HCT116 (cell line): ENCODE data around the gene FAM222B. TPM values are rescaled to one million over a fixed set of nuclear protein-coding genes. Genes with fewer than 3 reads are reported as not detected.

Experiments
- ATAC-seq: fragments of 200-7000 bp; cut with Tn5 transposase; 2 replicates; pipeline ENCODE4 v1.9.1; 2020; ENCODE audit warnings: mild to moderate bottlenecking, moderate library complexity
- BruUV-seq: library from RNA; stranded (reverse); fragments of 400-500 nt; replicated peaks from 2 replicates; lab custom pipeline; 2021; lab: Mats Ljungman, UMichigan
- CTCF ChIA-PET: fragments of 300-600 bp; sonication (Branson Sonifier 250); formaldehyde crosslinking; loops from one replicate; lab custom pipeline; 2021; ENCODE audit warnings: antibody characterized with exemption; lab: Charles Lee
- POLR2A ChIA-PET: fragments of 300-600, 350-600 bp; sonication (Branson Sonifier 250); formaldehyde crosslinking; loops from one replicate; lab custom pipeline; 2021; ENCODE audit warnings: antibody characterized with exemption; lab: Charles Lee
- RAD21 ChIA-PET, 2 experiments: fragments of 300-600 bp; sonication (Branson Sonifier 250); formaldehyde crosslinking; loops; one replicate each; lab custom pipeline; 2023; ENCODE audit warnings: low total read pairs in 2 of 2; ENCODE audit not compliant: uncharacterized antibody in 2 of 2, unreplicated experiment in 2 of 2, low non-redundant PET in 1 of 2; lab: Charles Lee
- DNase-seq: peaks from one replicate; pipeline ENCODE4 v3.0.0-alpha.2; 2010; ENCODE audit warnings: low read depth, low spot score
- H2AFZ ChIP-seq: fragments of 200-600 bp; shearing (Covaris generic), sonication (generic); 2 replicates; pipeline ENCODE4 v1.6.1; 2017; ENCODE audit warnings: low read depth, mixed run types, mixed read lengths, antibody characterized with exemption, low read length; ENCODE audit not compliant: poor library complexity, severe bottlenecking
- H3K27ac ChIP-seq: 2 replicates; pipeline ENCODE4 v1.5.1; 2012; ENCODE audit warnings: low read depth, low read length
- H3K27me3 ChIP-seq: fragments of 200-600 bp; sonication (generic); 2 replicates; pipeline ENCODE4 v1.6.1; 2016; ENCODE audit warnings: mixed run types, low read length, mixed read lengths; ENCODE audit not compliant: insufficient read depth
- H3K36me3 ChIP-seq, 2 experiments: fragments of 200-500 bp in 1 of 2; fragments of 200-600 bp in 1 of 2; sonication (Bioruptor generic) in 1 of 2; sonication (generic) in 1 of 2; 2 replicates each; pipeline versions ENCODE4 v1.5.1 to v1.6.1; 2014 to 2016; ENCODE audit warnings: low read length in 2 of 2, inconsistent platforms in 1 of 2, mixed read lengths in 1 of 2, mixed run types in 1 of 2; ENCODE audit not compliant: insufficient read depth in 2 of 2, control insufficient read depth in 1 of 2
- H3K4me1 ChIP-seq, 2 experiments: fragments of 200-600 bp in 1 of 2; sonication (generic) in 1 of 2; 2 replicates each; pipeline versions ENCODE4 v1.5.1 to v1.6.1; 2012 to 2017; ENCODE audit warnings: low read length in 2 of 2, inconsistent platforms in 1 of 2, mild to moderate bottlenecking in 1 of 2, mixed read lengths in 1 of 2, mixed run types in 1 of 2, moderate library complexity in 1 of 2; ENCODE audit not compliant: insufficient read depth in 2 of 2, control insufficient read depth in 1 of 2
- H3K4me2 ChIP-seq: fragments of 200-600 bp; sonication (generic); 2 replicates; pipeline ENCODE4 v1.6.1; 2017; ENCODE audit warnings: mixed run types, low read length, mixed read lengths
- H3K4me3 ChIP-seq, 2 experiments: fragments of 200-600 bp in 1 of 2; sonication (generic) in 1 of 2; replicated peaks in 1 of 2; 2 replicates each; pipeline ENCODE4 v1.5.1; 2011 to 2016; ENCODE audit warnings: low read length in 2 of 2, control low read depth in 1 of 2, low read depth in 1 of 2, mild to moderate bottlenecking in 1 of 2, mixed read lengths in 1 of 2, mixed run types in 1 of 2
- H3K79me2 ChIP-seq: fragments of 200-600 bp; sonication (generic); 2 replicates; pipeline ENCODE4 v1.6.1; 2017; ENCODE audit warnings: mild to moderate bottlenecking, mixed run types, low read length, moderate library complexity, mixed read lengths; ENCODE audit not compliant: insufficient read depth
- H3K9ac ChIP-seq: fragments of 200-600 bp; sonication (generic); 2 replicates; pipeline ENCODE4 v1.6.1; 2016; ENCODE audit warnings: low read length, mixed read lengths
- H3K9me2 ChIP-seq: fragments of 200-600 bp; sonication (generic), shearing (Covaris generic); 2 replicates; pipeline ENCODE4 v1.6.1; 2017; ENCODE audit warnings: mixed run types, mild to moderate bottlenecking, moderate library complexity; ENCODE audit not compliant: insufficient read depth
- H3K9me3 ChIP-seq, 2 experiments: fragments of 200-500 bp in 1 of 2; fragments of 200-600 bp in 1 of 2; sonication (Bioruptor generic) in 1 of 2; sonication (generic) in 1 of 2; 2 replicates each; pipeline ENCODE4 v1.6.1; 2014 to 2017; ENCODE audit warnings: low read length in 2 of 2, mixed read lengths in 2 of 2, inconsistent platforms in 1 of 2, low read depth in 1 of 2, mild to moderate bottlenecking in 1 of 2, mixed run types in 1 of 2, moderate library complexity in 1 of 2; ENCODE audit not compliant: control insufficient read depth in 1 of 2, insufficient read depth in 1 of 2
- H4K20me1 ChIP-seq: fragments of 200-600 bp; sonication (generic), shearing (Covaris generic); 2 replicates; pipeline ENCODE4 v1.6.1; 2017; ENCODE audit warnings: mixed run types, mild to moderate bottlenecking, moderate library complexity; ENCODE audit not compliant: insufficient read depth
- CBX3 ChIP-seq: IDR thresholded peaks from 2 replicates; pipeline ENCODE4 v1.6.1; 2012; ENCODE audit warnings: low read depth
- CEBPB ChIP-seq: IDR thresholded peaks from 2 replicates; pipeline ENCODE4 v1.6.1; 2012; ENCODE audit warnings: low read depth
- CTCF ChIP-seq, 3 experiments: fragments of 200-600 bp in 1 of 3; sonication (generic) in 1 of 3; IDR thresholded peaks in 2 of 3; conservative IDR thresholded peaks in 1 of 3; 2 replicates each; pipeline ENCODE4 v1.5.1; 2012 to 2017; ENCODE audit warnings: low read depth in 2 of 3, low read length in 2 of 3, antibody characterized with exemption in 1 of 3, borderline replicate concordance in 1 of 3, control low read depth in 1 of 3, mild to moderate bottlenecking in 1 of 3, mixed read lengths in 1 of 3, mixed run types in 1 of 3, moderate library complexity in 1 of 3; ENCODE audit not compliant: insufficient read depth in 1 of 3
- EGR1 ChIP-seq: IDR thresholded peaks from 2 replicates; pipeline ENCODE4 v1.6.1; 2012; ENCODE audit warnings: low read depth
- ELF1 ChIP-seq: IDR thresholded peaks from 2 replicates; pipeline ENCODE4 v1.6.1; 2012; ENCODE audit warnings: low read depth, borderline replicate concordance
- FOSL1 ChIP-seq: IDR thresholded peaks from 2 replicates; pipeline ENCODE4 v1.6.1; 2012; ENCODE audit warnings: low read depth
- POLR2A ChIP-seq: IDR thresholded peaks from 2 replicates; pipeline ENCODE4 v1.7.0; 2011; ENCODE audit warnings: borderline replicate concordance; ENCODE audit not compliant: insufficient read depth, insufficient read length; ENCODE audit errors: extremely low read depth
- SIN3A ChIP-seq: IDR thresholded peaks from 2 replicates; pipeline ENCODE4 v1.6.1; 2012; ENCODE audit warnings: low read depth
- SP1 ChIP-seq: IDR thresholded peaks from 2 replicates; pipeline ENCODE4 v1.6.1; 2012; ENCODE audit warnings: low read depth
- YY1 ChIP-seq: IDR thresholded peaks from 2 replicates; pipeline ENCODE4 v1.6.1; 2011; ENCODE audit warnings: low read length, low read depth, moderate library complexity, mild to moderate bottlenecking; ENCODE audit not compliant: insufficient replicate concordance; ENCODE audit errors: extremely low read depth
- ZFX ChIP-seq: fragments of 450-650 bp; IDR thresholded peaks from 2 replicates; pipeline ENCODE4 v1.6.1; 2017
- ZNF274 ChIP-seq: fragments of 200-500 bp; sonication (Bioruptor generic); IDR thresholded peaks from 2 replicates; pipeline ENCODE4 v1.6.1; 2014; ENCODE audit warnings: mild to moderate bottlenecking, low read depth, low read length, inconsistent platforms
- intact Hi-C: fragments of 100-400 bp; cut with micrococcal nuclease; formaldehyde crosslinking; loops from 2 replicates; pipeline ENCODE4 v1.10.0; 2022
- total RNA-seq: library from RNA; stranded (reverse); gene quantifications from one replicate; pipeline ENCODE4 v1.2.1, GENCODE V29; 2021; ENCODE audit not compliant: unreplicated experiment
- TF ChIP-seq, protein P1 (sequence below): IDR thresholded peaks from 2 replicates; pipeline ENCODE4 v1.6.1; 2012; ENCODE audit warnings: low read depth

Gene FAM222B
- total RNA-seq, 1 experiment from 2014 or later: 22.7 TPM

- ChIA-PET POLR2A (interaction anchor here (1.5 kb wide), 1 partner anchor 136 kb away, joined by 3 read pairs; the partner anchor contains the start of gene RPL23A), RAD21 (interaction anchor here in 1 of 2 experiments (1.1 kb wide), 1 partner anchor 92 kb away, joined by 3 read pairs; no protein-coding TSS in a partner anchor), CTCF (no interaction called here)
- peaks cover 9 to 17% of the 10 kb centered on the region in 2 experiments; a peak in 3 of 4 replicates for H3K36me3 ChIP-seq
- H3K27me3 ChIP-seq: no peaks in the 10 kb centered on the region
- ATAC-seq (no peak), DNase-seq (no peak)
- H3K9me2 ChIP-seq: no peaks in the 10 kb centered on the region
- peaks cover 16% of the 10 kb centered on the region for H3K79me2 ChIP-seq
- TF ChIP-seq POLR2A: no peak
- no peak for TF ChIP-seq YY1
- TF ChIP-seq CBX3: no peak
- no peak for TF ChIP-seq ELF1
- no peak for TF ChIP-seq EGR1
- TF ChIP-seq FOSL1: no peak
- TF ChIP-seq CTCF (IDR thresholded peaks at IDR 0.05 in 2 of 3, conservative IDR thresholded peaks at IDR 0.05 in 1 of 3; ENCODE audit: borderline replicate concordance in 1 of 3, insufficient read depth in 1 of 3, low read depth in 2 of 3, low read length in 2 of 3): no peak
- TF ChIP-seq, protein P1, sequence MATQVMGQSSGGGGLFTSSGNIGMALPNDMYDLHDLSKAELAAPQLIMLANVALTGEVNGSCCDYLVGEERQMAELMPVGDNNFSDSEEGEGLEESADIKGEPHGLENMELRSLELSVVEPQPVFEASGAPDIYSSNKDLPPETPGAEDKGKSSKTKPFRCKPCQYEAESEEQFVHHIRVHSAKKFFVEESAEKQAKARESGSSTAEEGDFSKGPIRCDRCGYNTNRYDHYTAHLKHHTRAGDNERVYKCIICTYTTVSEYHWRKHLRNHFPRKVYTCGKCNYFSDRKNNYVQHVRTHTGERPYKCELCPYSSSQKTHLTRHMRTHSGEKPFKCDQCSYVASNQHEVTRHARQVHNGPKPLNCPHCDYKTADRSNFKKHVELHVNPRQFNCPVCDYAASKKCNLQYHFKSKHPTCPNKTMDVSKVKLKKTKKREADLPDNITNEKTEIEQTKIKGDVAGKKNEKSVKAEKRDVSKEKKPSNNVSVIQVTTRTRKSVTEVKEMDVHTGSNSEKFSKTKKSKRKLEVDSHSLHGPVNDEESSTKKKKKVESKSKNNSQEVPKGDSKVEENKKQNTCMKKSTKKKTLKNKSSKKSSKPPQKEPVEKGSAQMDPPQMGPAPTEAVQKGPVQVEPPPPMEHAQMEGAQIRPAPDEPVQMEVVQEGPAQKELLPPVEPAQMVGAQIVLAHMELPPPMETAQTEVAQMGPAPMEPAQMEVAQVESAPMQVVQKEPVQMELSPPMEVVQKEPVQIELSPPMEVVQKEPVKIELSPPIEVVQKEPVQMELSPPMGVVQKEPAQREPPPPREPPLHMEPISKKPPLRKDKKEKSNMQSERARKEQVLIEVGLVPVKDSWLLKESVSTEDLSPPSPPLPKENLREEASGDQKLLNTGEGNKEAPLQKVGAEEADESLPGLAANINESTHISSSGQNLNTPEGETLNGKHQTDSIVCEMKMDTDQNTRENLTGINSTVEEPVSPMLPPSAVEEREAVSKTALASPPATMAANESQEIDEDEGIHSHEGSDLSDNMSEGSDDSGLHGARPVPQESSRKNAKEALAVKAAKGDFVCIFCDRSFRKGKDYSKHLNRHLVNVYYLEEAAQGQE: no peak
- no peak for TF ChIP-seq SIN3A
- TF ChIP-seq SP1: no peak
- no peak for TF ChIP-seq CEBPB
- TF ChIP-seq ZFX: no peak
- no peak for TF ChIP-seq ZNF274
- peaks cover 7 to 16% of the 10 kb centered on the region in 2 experiments; a peak in 3 of 4 replicates for H3K4me1 ChIP-seq
- no TSS peak for BruUV-seq
- peak overlapping the region; percentile 91 for H3K9ac ChIP-seq
- intact Hi-C loops: no loop called here
- no peak overlapping the region for H2AFZ ChIP-seq
- H4K20me1 ChIP-seq: no peaks in the 10 kb centered on the region
- H3K4me2 ChIP-seq: peak overlapping the region; percentile 100
- peak overlapping the region; percentile 61 to 96 for H3K4me3 ChIP-seq
- H3K27ac ChIP-seq: no peak overlapping the region
- H3K9me3 ChIP-seq: no peaks in the 10 kb centered on the region
Observed at GRCh38 chr17:28856028-28856574, 13.5 kb upstream of the FAM222B start.
